WTC11 (cell line): ENCODE measurements around the gene GEMIN5. TPM values are rescaled to one million over a fixed set of nuclear protein-coding genes. Genes with fewer than 3 reads are reported as not detected.

ENCODE experiments used
- ATAC-seq: fragments of 200-7000 bp; cut with Tn5 transposase; 2 replicates; pipeline ENCODE4 v1.10.0; 2021; ENCODE audit warnings: mild to moderate bottlenecking, moderate library complexity
- CTCF ChIA-PET: fragments of 300-600 bp; sonication (Branson Sonifier 250); formaldehyde crosslinking; loops from one replicate; lab custom pipeline; 2021; ENCODE audit warnings: antibody characterized with exemption; lab: Charles Lee
- POLR2A ChIA-PET: fragments of 350-600 bp; sonication (Branson Sonifier 250); formaldehyde crosslinking; loops from one replicate; lab custom pipeline; 2021; ENCODE audit warnings: antibody characterized with exemption; lab: Charles Lee
- DNase-seq: peaks from one replicate; pipeline ENCODE4 v3.0.0; 2021; ENCODE audit warnings: low spot score
- H3K27ac Mint-ChIP-seq: 2 replicates; pipeline ENCODE4 v1.8.0; 2021; ENCODE audit warnings: mixed read lengths
- H3K27me3 Mint-ChIP-seq: 2 replicates; pipeline ENCODE4 v1.8.0; 2021; ENCODE audit warnings: low read depth, mild to moderate bottlenecking, moderate library complexity, mixed read lengths
- H3K36me3 Mint-ChIP-seq: 2 replicates; pipeline ENCODE4 v1.8.0; 2021; ENCODE audit warnings: mixed read lengths
- H3K4me1 Mint-ChIP-seq: 2 replicates; pipeline ENCODE4 v1.8.0; 2022; ENCODE audit warnings: mixed read lengths
- H3K4me3 Mint-ChIP-seq: 2 replicates; pipeline ENCODE4 v1.8.0; 2021; ENCODE audit warnings: mild to moderate bottlenecking, moderate library complexity, mixed read lengths
- H3K9me3 Mint-ChIP-seq: 2 replicates; pipeline ENCODE4 v1.8.0; 2021; ENCODE audit warnings: mixed read lengths
- ARID4B ChIP-seq: sonication (generic); formaldehyde crosslinking; IDR thresholded peaks from 2 replicates; pipeline ENCODE4 v1.8.0; 2023; ENCODE audit warnings: missing genetic modification reagents, mild to moderate bottlenecking, borderline replicate concordance
- CBFB ChIP-seq: sonication (generic); formaldehyde crosslinking; IDR thresholded peaks from 2 replicates; pipeline ENCODE4 v1.8.1; 2022; ENCODE audit warnings: mild to moderate bottlenecking, low read depth, missing genetic modification reagents
- E2F5 ChIP-seq: sonication (generic); formaldehyde crosslinking; IDR thresholded peaks from 2 replicates; pipeline ENCODE4 v1.8.1; 2022; ENCODE audit warnings: mild to moderate bottlenecking, moderate library complexity, missing genetic modification reagents
- ELF4 ChIP-seq: sonication (generic); formaldehyde crosslinking; IDR thresholded peaks from 2 replicates; pipeline ENCODE4 v1.8.1; 2022; ENCODE audit warnings: low read depth, mild to moderate bottlenecking, moderate library complexity, missing genetic modification reagents
- ESRRA ChIP-seq: sonication (generic); formaldehyde crosslinking; IDR thresholded peaks from 2 replicates; pipeline ENCODE4 v1.8.1; 2022; ENCODE audit warnings: mild to moderate bottlenecking, missing genetic modification reagents, borderline replicate concordance
- FOXP1 ChIP-seq: sonication (generic); formaldehyde crosslinking; IDR thresholded peaks from 2 replicates; pipeline ENCODE4 v1.8.0; 2022; ENCODE audit warnings: missing genetic modification reagents, mild to moderate bottlenecking, moderate library complexity, borderline replicate concordance
- OVOL2 ChIP-seq: fragments of 250-450 bp; sonication (Bioruptor Pico); IDR thresholded peaks from 2 replicates; pipeline ENCODE4 v1.9.0; 2021; ENCODE audit warnings: mild to moderate bottlenecking, borderline replicate concordance
- RELA ChIP-seq: sonication (generic); formaldehyde crosslinking; IDR thresholded peaks from 2 replicates; pipeline ENCODE4 v1.8.1; 2022; ENCODE audit warnings: missing genetic modification reagents, mild to moderate bottlenecking, borderline replicate concordance
- USF2 ChIP-seq: sonication (generic); formaldehyde crosslinking; IDR thresholded peaks from 2 replicates; pipeline ENCODE4 v1.8.1; 2023; ENCODE audit warnings: mild to moderate bottlenecking, missing genetic modification reagents, moderate library complexity
- ZNF121 ChIP-seq: sonication (generic); formaldehyde crosslinking; IDR thresholded peaks from 2 replicates; pipeline ENCODE4 v1.8.0; 2023; ENCODE audit warnings: missing genetic modification reagents
- ZNF263 ChIP-seq: sonication (generic); formaldehyde crosslinking; IDR thresholded peaks from 2 replicates; pipeline ENCODE4 v1.8.1; 2022; ENCODE audit warnings: low read depth, mild to moderate bottlenecking, moderate library complexity, missing genetic modification reagents
- total RNA-seq: library from RNA; stranded (reverse); gene quantifications from 3 replicates; pipeline ENCODE4 v1.2.3, GENCODE V29; 2021

The GEMIN5 gene
- total RNA-seq, 1 experiment from 2014 or later, result 34.8 TPM

- TF ChIP-seq ARID4B (CRISPR knock-in tag), result no peak
- no peak for TF ChIP-seq ELF4
- TF ChIP-seq E2F5 (CRISPR knock-in tag), result no peak
- no peak for TF ChIP-seq ZNF263 (CRISPR knock-in tag)
- Mint-ChIP-seq H3K4me3 (no peak overlapping the region), H3K27me3 (no peaks in the 10 kb centered on the region), H3K9me3 (no peaks in the 10 kb centered on the region), H3K4me1 (peaks cover 25% of the 10 kb centered on the region), H3K27ac (no peak overlapping the region), H3K36me3 (peaks cover 40% of the 10 kb centered on the region)
- no peak for ATAC-seq
- CTCF ChIA-PET, result no interaction called here
- POLR2A ChIA-PET, result no interaction called here
- no peak for DNase-seq
Observed at GRCh38 chr5:154861946-154862345, 76.1 kb downstream of the GEMIN5 start.

- no peaks in the 10 kb centered on the region for H3K27me3 Mint-ChIP-seq
- H3K27ac Mint-ChIP-seq, result no peak overlapping the region
- H3K4me1 Mint-ChIP-seq, result peaks cover 28% of the 10 kb centered on the region
- POLR2A ChIA-PET, result no interaction called here
- no peaks in the 10 kb centered on the region for H3K9me3 Mint-ChIP-seq
- ATAC-seq, result no peak
- H3K36me3 Mint-ChIP-seq, result peaks cover 31% of the 10 kb centered on the region
- no peak for DNase-seq
- TF ChIP-seq ESRRA (CRISPR knock-in tag) (no peak), RELA (no peak), CBFB (CRISPR knock-in tag) (no peak), ZNF121 (CRISPR knock-in tag) (no peak), USF2 (CRISPR knock-in tag) (no peak)
- CTCF ChIA-PET, result no interaction called here
- peak overlapping the region; percentile 92; the same call in 1 of the 2 replicates for H3K4me3 Mint-ChIP-seq
Observed at GRCh38 chr5:154860765-154861164, 77.2 kb downstream of the GEMIN5 start.

DNA sequence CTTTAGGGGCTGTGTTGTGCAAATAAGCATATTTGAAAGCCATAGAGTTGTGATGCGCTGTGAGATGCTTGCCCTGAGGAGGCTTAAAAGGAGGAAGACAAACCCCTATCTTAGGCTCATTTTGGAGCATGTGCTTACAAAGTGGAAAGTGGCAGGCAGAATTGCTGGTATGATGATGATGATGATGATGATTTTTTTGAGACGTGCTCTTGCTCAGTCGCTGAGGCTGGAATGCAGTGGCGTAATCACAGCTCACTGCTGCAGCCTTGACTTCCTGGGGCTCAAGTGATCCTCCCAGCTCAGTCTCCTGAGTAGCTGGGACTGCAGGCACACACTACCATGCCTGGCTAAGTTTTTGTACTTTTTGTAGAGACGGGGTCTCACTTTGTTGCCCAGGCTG lies 77.9 kb downstream of the GEMIN5 start:
- POLR2A ChIA-PET, result no interaction called here
- Mint-ChIP-seq H3K9me3 (no peaks in the 10 kb centered on the region), H3K27ac (peak overlapping the region; percentile 82), H3K27me3 (no peaks in the 10 kb centered on the region), H3K4me3 (peak overlapping the region; percentile 92), H3K36me3 (peaks cover 25% of the 10 kb centered on the region), H3K4me1 (peaks cover 28% of the 10 kb centered on the region)
- peak; percentile 52; the same call in 1 of the 2 replicates for TF ChIP-seq ZNF121 (CRISPR knock-in tag)
- TF ChIP-seq OVOL2 (CRISPR knock-in tag), result no peak
- no peak for TF ChIP-seq ZNF263 (CRISPR knock-in tag)
- no peak for TF ChIP-seq FOXP1 (CRISPR knock-in tag)
- CTCF ChIA-PET, result no interaction called here
- ATAC-seq, result no peak
- DNase-seq, result no peak
